Lung (tissue), 12 donors: Measurements from ENCODE around the gene FOXP4. TPM values are rescaled to one million over a fixed set of nuclear protein-coding genes. Genes with fewer than 3 reads are reported as not detected.

ENCODE experiments used
- ATAC-seq: fragments of 200-7000 bp; cut with Tn5 transposase; one replicate; pipeline ENCODE4 v1.9.1; 2020; ENCODE audit warnings: moderate number of reproducible peaks; ENCODE audit not compliant: insufficient read depth, low FRiP score
- DNase-seq, 3 donors: peaks; one replicate each; pipeline ENCODE4 v3.0.0-alpha.2; 2013 to 2017
- H3K27ac ChIP-seq, 2 donors: one replicate each; pipeline ENCODE4 v1.5.1; 2013; ENCODE audit warnings: mild to moderate bottlenecking in 2 of 2, moderate library complexity in 2 of 2, control low read depth in 1 of 2, inconsistent platforms in 1 of 2, low read depth in 1 of 2, low read length in 1 of 2
- H3K27me3 ChIP-seq, 3 donors: one replicate each; pipeline ENCODE4 v1.5.1; 2013; ENCODE audit warnings: low read length in 2 of 3; ENCODE audit not compliant: control insufficient read depth in 3 of 3, insufficient read depth in 3 of 3
- H3K36me3 ChIP-seq, 4 donors: one replicate each; pipeline ENCODE4 v1.5.1; 2013; ENCODE audit warnings: low read length in 4 of 4, mild to moderate bottlenecking in 1 of 4, moderate library complexity in 1 of 4; ENCODE audit not compliant: control insufficient read depth in 4 of 4, insufficient read depth in 4 of 4
- H3K4me1 ChIP-seq, 5 donors: one replicate each; pipeline ENCODE4 v1.5.1; 2013; ENCODE audit warnings: low read length in 5 of 5, mild to moderate bottlenecking in 2 of 5, moderate library complexity in 1 of 5; ENCODE audit not compliant: control insufficient read depth in 5 of 5, insufficient read depth in 5 of 5
- H3K4me3 ChIP-seq: one replicate; pipeline ENCODE4 v1.5.1; 2013; ENCODE audit warnings: mild to moderate bottlenecking, control low read depth, moderate library complexity
- H3K9ac ChIP-seq, 2 donors: one replicate each; pipeline ENCODE4 v1.5.1; 2013; ENCODE audit warnings: low read length in 2 of 2, control low read depth in 1 of 2; ENCODE audit not compliant: insufficient read depth in 1 of 2
- H3K9me3 ChIP-seq, 4 donors: one replicate each; pipeline ENCODE4 v1.5.1; 2013; ENCODE audit warnings: low read length in 3 of 4, mild to moderate bottlenecking in 1 of 4, moderate library complexity in 1 of 4; ENCODE audit not compliant: control insufficient read depth in 4 of 4, insufficient read depth in 3 of 4
- CTCF ChIP-seq: IDR thresholded peaks from 2 replicates; pipeline ENCODE4 v1.5.1; 2012; ENCODE audit warnings: mild to moderate bottlenecking; ENCODE audit errors: control extremely low read depth, extremely low read depth
- WGBS, 2 donors: extraction: QIAGEN DNeasy Blood & Tissue Kit; methylation state at CpG; one replicate each; pipeline ENCODE4 v1.1.7; 2013; 5-methylcytosine and 5-hydroxymethylcytosine counted together
- polyA plus RNA-seq, 2 donors: library from polyadenylated mRNA; stranded (reverse); fragments of 200-250 nt; gene quantifications; one replicate each; pipeline ENCODE4 v1.2.1, GENCODE V29; 2013
- total RNA-seq, 2 donors: library from RNA; depleted of rRNA in 1 of 2; stranded (reverse); fragments of >200 nt in 1 of 2; gene quantifications; one replicate each; pipeline ENCODE4 v1.2.1, GENCODE V29; 2014 to 2021
- donor health status: control.
- donor health status: control.
- donor health status: Bipolar disorder and iron deficiency.
- donor health status: healthy.
- donor health status: DM: yes; HTN: yes; CAD: no.

Gene FOXP4
- total and polyA plus RNA-seq, 4 donors, result 12.8 to 35.0 (median 22.2) TPM

- ATAC-seq (no peak), DNase-seq (no peak)
- Histone ChIP-seq H3K27me3 (no peaks in the 10 kb centered on the region), H3K36me3 (peaks cover 0 to 8% (median 0%) of the 10 kb centered on the region in 4 donors), H3K4me1 (peaks cover 0 to 34% (median 20%) of the 10 kb centered on the region in 5 donors), H3K9me3 (no peaks in the 10 kb centered on the region), H3K27ac (no peak overlapping the region), H3K9ac (no peak overlapping the region), H3K4me3 (no peak overlapping the region)
- WGBS, 2 donors, result 77 to 82% methylated on average over 2 of the region's 2 CpGs
- TF ChIP-seq CTCF, result no peak
Observed at GRCh38 chr6:41572613-41573012, 26.4 kb downstream of the FOXP4 start.

GRCh38 chr6:41573276-41573675 lies 27.1 kb downstream of the FOXP4 start:
- TF ChIP-seq CTCF, result no peak
- peaks cover 0 to 8% (median 0%) of the 10 kb centered on the region in 4 donors for H3K36me3 ChIP-seq
- WGBS, 2 donors, result 93 to 96% methylated on average over 7 of the region's 7 CpGs
- H3K9ac ChIP-seq, result no peak overlapping the region
- H3K4me3 ChIP-seq, result no peak overlapping the region
- DNase-seq, result no peak
- H3K27ac ChIP-seq, result no peak overlapping the region
- ATAC-seq, result no peak
- H3K27me3 ChIP-seq, result no peaks in the 10 kb centered on the region
- H3K4me1 ChIP-seq, result peaks cover 0 to 37% (median 24%) of the 10 kb centered on the region in 5 donors
- no peaks in the 10 kb centered on the region for H3K9me3 ChIP-seq

GRCh38 chr6:41573985-41574384 lies 27.8 kb downstream of the FOXP4 start:
- no peak for DNase-seq
- no peaks in the 10 kb centered on the region for H3K27me3 ChIP-seq
- WGBS, 2 donors, result 87 to 96% methylated on average over 1 of the region's 1 CpG
- TF ChIP-seq CTCF, result no peak
- no peak overlapping the region for H3K27ac ChIP-seq
- peaks cover 0 to 6% (median 0%) of the 10 kb centered on the region in 4 donors for H3K36me3 ChIP-seq
- ATAC-seq, result no peak
- no peaks in the 10 kb centered on the region for H3K9me3 ChIP-seq
- peaks cover 0 to 35% (median 19%) of the 10 kb centered on the region in 5 donors for H3K4me1 ChIP-seq
- H3K4me3 ChIP-seq, result no peak overlapping the region
- no peak overlapping the region for H3K9ac ChIP-seq

GRCh38 chr6:41575598-41575997 lies 29.4 kb downstream of the FOXP4 start:
- WGBS, 2 donors, result 73 to 80% methylated on average over 2 of the region's 2 CpGs
- DNase-seq, result no peak
- H3K9me3 ChIP-seq, result no peaks in the 10 kb centered on the region
- TF ChIP-seq CTCF, result no peak
- no peaks in the 10 kb centered on the region for H3K27me3 ChIP-seq
- H3K9ac ChIP-seq, result no peak overlapping the region
- H3K36me3 ChIP-seq, result peaks cover 0 to 6% (median 1%) of the 10 kb centered on the region in 4 donors
- H3K4me1 ChIP-seq, result peaks cover 0 to 23% (median 12%) of the 10 kb centered on the region in 5 donors
- ATAC-seq, result no peak
- peak overlapping the region in 1 of 2 donors; percentile 37 for H3K27ac ChIP-seq
- no peak overlapping the region for H3K4me3 ChIP-seq
